ENCODE results near the gene FOXN4.

Gene FOXN4

GRCh38 chr12:109305547-109305946, 3.5 kb downstream of the FOXN4 start:
- DNase-seq, result no peak

- no peak for DNase-seq
Observed at GRCh38 chr12:109304485-109304884, 4.6 kb downstream of the FOXN4 start.

DNA sequence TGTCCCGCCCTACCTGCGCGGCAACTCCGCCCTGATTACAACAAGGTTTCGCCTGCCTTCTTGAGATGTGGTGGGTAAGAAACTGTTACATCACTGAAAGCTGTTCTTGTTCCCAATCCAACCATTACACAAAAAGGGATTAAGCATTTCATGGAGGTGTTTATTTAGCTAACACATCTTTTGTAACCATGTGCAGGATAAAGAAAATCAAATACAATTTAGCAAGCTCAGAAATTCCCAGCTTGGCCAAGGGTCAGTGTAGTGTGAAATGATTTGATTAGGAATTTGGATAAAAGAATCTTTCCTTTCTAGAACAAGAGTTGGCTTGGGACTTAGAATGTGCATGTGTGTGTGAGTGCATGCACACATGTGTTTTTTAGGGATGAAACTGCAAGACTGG, 6.3 kb downstream of the FOXN4 start:
- DNase-seq, result no peak

DNA sequence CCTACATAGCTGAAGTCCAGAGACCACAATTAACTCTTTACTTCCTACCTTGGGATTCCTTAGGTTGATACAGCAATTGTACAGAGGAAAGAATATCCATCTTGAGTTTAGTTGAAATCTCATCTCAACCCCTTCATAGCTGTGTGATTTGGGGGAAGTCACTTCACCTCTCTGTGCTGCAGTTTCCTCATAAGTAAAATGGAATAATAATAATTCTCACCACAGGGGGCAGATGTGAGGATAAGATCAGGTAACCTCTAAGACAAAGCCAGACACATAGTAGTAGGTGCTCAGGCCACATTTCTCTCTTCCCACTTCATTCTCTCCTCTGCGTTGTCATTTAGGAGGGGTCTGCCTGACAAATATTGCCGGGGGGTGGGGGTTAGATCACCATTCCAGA, 6.7 kb downstream of the FOXN4 start:
- DNase-seq, result no peak

- no peak for DNase-seq
Observed at GRCh38 chr12:109301643-109302168, 7.4 kb downstream of the FOXN4 start.

- no peak for DNase-seq
Observed at GRCh38 chr12:109299849-109300248, 9.2 kb downstream of the FOXN4 start.

DNA sequence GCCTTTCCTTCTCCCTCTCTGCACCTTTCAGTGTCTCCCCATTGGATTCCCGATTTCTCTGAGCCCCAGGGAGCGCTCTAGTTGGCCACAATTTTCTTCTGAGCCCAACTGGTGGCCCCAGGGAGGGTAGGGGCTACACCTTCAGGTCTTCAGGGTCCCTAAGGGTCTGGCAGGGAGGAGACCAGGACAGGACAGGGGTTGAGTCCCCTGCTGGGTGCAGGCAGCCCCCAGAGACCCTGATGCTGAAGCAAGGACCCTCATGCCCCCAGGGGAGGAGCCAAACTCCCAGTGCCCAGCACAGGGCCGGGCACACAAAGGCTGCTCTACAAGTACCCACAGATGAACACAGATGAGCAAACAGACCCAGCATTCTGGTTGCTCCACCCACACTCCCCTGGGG, 12.7 kb downstream of the FOXN4 start:
- no peak for DNase-seq

DNA sequence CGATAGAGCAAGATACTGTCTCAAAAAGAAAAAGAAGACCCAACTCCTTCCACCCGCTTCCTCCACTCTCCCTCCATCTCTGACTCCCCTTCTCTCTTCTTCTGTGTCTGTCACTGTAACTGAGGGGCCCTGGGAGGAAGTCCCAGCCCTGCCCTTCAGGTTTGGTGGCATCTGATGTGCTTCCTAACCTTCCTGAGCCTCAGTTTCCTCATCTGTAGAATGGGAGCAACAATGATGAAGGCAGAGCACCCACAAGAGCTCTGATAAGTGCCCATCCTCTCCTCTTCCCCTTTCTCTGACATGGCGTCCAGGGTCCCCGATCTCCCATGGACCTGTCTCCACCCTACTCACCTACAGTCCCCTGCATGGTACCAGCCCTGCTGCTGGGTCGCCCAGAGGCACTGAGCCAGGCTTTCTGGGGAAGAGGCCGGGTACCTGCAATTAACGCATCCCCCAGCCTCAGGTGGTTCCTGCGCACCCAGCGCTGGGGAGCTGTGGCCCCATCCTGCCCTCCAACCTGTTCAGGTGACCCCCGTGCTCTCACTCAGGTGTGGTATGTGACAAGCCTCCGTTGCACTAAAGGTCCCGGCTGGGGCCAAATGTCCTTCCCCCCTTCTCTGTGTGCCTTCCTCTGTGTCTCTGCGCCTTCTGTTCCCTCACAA, 13.2 kb downstream of the FOXN4 start:
- DNase-seq, result no peak

DNA sequence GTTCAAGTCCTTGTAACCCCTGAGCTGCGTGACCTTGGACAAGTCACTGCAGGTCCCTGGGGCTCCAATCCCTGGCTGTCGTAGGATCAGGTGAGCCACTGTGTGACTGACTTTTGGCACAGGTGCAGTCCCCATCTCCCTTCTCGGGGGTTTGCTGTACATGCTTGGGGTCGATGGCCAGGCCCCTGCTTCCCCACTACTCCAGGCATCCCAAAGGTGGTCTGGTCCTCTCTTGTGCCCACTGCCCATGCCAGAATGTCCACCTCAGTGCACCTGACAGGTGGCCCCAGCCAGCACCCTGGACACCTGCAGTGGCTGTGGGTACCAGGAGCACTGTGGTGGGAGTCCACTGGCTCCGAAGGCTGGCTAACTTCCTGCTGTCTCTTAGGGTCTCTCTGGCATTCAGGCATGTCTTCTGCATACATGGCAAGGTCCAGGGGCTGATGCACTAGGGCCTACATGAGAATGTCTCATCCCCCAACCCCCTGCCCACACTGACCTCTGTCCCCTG, 14.7 kb downstream of the FOXN4 start:
- no peak for DNase-seq

- DNase-seq, result no peak
Observed at GRCh38 chr12:109293106-109293505, 16.0 kb downstream of the FOXN4 start.

DNA sequence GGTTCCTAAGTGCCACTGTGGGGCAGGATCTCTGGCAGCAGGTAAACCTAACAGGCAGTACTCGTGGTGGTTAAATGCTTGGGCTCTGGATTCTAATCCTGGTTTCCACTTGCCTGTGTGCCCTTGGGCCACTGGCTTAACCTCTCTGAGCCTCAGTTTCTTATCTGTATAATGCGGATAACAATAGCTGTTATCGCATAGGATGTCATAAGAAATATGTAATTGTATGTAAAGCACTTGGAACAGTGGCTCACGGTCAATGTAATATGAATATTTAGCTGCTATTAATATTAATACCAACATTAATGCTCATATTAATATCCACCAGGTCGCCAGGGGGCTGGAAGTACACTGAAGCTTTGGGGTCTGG, 16.8 kb downstream of the FOXN4 start:
- DNase-seq, result no peak

DNA sequence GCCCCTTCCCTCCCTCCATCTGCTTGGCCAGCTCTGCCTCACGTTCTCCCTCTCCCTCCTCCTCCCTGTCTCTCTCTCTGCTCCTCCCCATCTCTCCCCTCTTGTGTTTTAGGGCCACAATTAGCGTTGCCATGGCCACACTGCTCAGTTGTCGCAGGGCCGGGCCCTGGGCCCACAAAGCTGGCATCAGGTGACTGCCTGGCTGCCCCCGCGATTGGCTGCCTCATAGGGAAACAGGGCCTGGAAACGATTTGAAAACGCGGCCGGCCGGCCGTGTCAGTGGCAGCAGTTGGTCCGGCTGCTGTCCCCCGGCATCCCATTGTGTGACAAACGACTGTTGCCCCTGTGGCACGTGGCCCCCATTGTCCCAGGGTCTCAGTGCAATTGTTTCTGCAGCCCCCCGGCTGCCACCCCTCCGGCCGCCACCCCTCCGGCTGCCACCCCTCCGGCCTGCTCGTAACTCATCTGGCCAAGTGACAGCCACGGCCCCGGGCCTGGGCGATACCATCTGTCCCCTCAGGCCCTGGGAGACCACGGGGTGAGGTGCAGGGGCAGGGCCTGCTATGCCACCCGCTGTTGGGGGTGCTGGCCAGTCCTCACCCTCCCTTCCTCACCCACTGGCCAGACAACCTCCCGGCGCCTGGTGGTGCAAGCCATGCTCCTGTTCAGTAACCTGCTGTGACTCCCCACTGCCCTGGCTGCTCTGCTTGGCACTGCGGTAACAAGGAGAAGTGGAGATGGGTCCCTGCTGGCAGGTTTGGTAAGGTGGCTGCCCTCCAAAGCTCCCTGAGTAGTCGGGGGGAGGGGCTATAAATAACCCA, 17.4 kb downstream of the FOXN4 start:
- no peak for DNase-seq

GRCh38 chr12:109291117-109291516, 18.0 kb downstream of the FOXN4 start:
- DNase-seq, result no peak

DNA sequence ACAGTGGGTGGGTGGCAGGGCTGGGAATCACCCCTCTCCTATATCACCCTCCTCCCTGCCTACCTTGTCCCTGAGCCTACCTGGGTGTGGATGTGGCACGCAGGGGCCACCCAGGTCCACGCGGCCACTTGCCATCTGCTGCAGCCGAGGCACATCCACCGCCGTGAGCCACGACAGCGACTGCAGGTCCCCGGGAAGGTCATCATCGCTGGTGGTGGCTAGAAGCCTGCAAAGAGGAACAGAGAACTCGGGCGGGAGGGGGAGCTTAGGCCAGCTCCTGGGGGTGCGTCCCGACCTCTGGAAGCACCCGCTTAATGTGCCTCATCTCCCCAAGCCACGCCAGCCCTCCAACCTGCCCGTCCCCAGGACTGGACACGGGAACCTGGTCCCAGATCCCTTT, 19.0 kb downstream of the FOXN4 start:
- no peak for DNase-seq

DNA sequence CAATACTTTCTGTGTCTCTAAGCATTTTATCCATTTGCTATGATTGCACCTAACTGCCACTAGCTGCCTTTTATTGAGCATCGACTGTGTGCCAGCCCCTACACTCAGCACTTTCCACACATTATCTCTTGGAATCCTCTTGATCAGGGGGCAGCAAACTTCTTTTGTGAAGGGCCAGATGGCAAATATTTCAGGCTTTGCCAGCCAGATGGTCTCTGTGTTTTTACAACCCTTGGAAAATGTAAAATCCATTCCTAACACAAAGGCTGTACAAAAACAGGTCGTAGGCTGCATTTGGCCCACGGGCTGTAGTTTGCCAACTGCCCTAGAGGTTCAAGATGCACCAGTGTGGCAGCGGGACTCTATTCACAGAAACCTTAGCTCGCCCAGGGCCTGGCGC, 19.5 kb downstream of the FOXN4 start:
- DNase-seq, result no peak

DNA sequence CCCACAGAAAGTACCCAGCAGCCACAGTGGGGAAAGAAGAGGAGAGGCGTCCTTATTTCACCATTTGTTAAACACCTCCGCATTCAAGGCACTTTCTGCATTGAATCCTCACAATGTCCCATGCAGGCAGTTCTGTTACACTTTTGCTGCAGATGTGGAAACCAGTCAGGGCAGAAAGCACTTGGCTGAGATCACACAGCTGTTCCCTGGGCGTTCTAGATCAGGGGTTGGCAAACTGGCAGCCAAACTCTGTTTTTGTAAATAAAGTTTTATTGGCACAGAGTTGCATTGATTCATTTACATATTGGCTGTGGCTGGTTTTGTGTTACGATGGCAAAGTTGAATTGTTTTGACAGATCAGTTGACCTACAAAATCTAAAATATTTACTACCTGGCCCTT, 20.1 kb downstream of the FOXN4 start:
- no peak for DNase-seq

DNA sequence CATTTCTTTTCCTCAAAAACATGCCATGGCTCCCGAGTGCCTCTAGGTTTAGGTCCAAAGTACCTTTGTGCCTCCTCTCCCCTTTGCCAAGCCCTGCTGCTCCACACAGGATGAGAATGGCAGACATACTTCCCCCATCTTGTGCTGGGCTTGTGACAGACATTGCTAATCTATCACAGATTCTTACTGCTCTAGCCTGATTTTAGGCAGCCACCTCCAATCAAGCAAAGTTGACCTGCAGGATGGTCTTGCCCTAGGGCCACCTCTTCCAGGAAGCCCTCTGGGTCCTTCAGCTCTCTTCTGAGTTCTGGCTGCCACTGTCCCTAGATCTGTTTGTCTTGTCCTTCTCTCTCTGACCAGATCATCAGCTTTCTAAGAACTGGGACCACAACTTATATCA, 20.5 kb downstream of the FOXN4 start:
- DNase-seq, result no peak

- DNase-seq, result no peak
Observed at GRCh38 chr12:109287811-109288469, 21.1 kb downstream of the FOXN4 start.

DNA sequence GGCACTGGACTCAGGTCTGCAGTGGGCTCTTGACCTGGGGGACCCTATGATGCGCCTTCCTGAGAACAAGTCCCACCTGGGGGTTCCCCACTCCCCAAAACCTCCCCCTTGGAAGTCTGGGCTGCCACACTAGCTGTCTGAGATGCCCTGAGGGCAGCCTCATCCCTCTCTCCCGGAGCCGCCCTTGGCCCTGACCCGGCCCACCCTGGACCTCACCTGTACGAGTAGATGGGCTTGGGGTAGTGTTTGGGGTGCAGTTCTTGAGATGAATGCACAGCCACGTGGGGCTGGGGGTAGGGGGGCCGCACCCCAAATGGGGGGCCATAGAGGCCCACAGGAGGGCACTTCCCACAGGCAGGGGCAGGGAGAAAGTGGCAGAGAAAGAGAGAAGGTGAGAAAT, 21.9 kb downstream of the FOXN4 start:
- no peak for DNase-seq

GRCh38 chr12:109286652-109287051, 22.4 kb downstream of the FOXN4 start:
- DNase-seq, result no peak

- DNase-seq, result no peak
Observed at GRCh38 chr12:109286252-109286651, 22.8 kb downstream of the FOXN4 start.

DNA sequence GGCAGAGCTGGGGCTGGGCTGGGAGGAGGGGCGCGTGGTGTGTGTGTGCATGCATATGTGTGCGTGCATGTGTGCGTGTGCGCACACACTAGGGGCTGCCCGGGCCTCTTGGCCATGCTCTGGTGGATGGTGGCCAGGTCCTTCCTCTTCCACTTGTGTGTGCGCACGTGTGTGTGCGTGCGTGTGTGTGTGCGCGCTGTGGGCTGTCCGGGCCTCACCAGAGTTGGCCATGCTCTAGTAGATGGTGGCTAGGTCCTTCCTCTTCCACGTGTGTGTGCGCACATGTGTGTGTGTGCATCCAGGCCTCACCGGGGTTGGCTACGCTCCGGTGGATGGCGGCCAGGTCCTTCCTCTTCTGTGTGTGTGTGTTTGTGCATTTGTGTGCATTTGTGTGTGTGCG, 24.7 kb downstream of the FOXN4 start:
- no peak for DNase-seq

GRCh38 chr12:109281452-109281851, 27.6 kb downstream of the FOXN4 start:
- DNase-seq, result no peak

DNA sequence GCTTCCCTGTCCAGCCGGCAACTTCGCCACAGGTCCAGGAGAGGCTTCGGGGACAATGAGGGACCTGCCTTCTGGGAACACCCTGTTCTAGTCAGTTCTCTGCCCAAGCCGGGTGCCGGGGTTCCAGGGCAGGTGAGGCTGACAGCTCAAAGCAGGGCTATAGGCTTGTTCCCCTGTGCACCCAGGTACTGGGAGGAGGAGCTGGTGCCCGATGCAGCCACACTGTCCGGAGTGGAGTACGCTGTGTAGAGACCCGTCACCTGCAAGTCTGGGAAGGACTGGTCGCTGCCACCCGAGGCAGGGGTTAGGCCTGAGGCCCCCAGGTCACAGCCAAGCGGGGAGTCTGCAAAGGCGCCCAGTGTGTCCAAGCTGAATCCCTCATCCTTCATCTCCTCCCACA, 29.6 kb downstream of the FOXN4 start:
- DNase-seq, result no peak

Measured in central memory CD4-positive, alpha-beta T cell (primary cell).